ENCODE data around the gene CHN2.

DNA sequence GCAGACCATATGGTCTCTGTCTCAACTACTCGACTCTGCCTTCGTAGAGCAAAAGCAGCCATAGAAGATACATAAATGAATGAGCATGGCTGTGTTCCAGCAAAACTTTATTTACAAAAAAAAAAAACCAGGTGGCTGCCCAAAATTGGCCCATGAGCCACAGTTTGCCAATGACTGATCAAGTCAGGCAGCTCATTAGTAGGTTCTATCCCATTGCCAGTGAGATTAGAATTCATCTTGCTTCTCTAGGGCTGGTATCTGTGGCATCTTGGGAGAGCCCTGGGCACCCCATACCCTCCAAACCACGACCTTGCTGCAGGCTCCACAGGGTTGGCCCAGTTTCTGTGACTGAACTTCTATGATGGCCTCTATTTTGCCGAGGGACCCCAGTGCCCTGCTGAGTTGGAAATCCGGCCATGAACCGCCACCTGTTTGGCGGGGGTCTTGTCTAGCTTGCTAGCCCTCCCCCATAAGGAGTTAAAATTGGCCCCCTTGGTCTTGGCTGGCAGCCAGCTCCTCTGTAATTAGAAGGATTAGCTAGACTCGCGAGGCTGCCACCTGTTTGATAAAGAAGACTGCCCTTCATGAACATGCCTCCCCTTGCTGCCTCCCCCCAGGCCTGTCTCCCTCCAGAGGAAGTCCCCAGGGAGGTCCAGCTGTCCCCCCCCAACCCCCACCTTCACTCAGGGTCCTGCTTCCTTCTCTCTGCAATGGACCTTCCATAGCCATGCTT lies 83.9 kb downstream of the CHN2 start:
- no peak for TF ChIP-seq EP300 (conservative IDR thresholded peaks at IDR 0.05; ENCODE audit: poor library complexity, severe bottlenecking)
- no peak for TF ChIP-seq CTCF (IDR thresholded peaks at IDR 0.05; ENCODE audit: poor library complexity, severe bottlenecking)
- TF ChIP-seq RAD21 (conservative IDR thresholded peaks at IDR 0.05): no peak
- TF ChIP-seq EZH2 (IDR thresholded peaks at IDR 0.05; ENCODE audit: borderline replicate concordance, insufficient read depth, low read length, poor library complexity, severe bottlenecking): no peak
- no peak for TF ChIP-seq REST (IDR thresholded peaks at IDR 0.05; ENCODE audit: borderline replicate concordance)
